ENCODE results near the gene DHX57.

DHX57 gene

GRCh38 chr2:38875576-38876367 lies at the start of gene DHX57, which contains the start of gene MORN2:
Gene DHX57, minus strand, starts transcription at chr2:38875934. Its CDS starts 7,529 bp downstream, at chr2:38868405.
Gene MORN2, plus strand, starts transcription at chr2:38875976.
- intact Hi-C loops (cut with DNase I) = no loop called here

DNA sequence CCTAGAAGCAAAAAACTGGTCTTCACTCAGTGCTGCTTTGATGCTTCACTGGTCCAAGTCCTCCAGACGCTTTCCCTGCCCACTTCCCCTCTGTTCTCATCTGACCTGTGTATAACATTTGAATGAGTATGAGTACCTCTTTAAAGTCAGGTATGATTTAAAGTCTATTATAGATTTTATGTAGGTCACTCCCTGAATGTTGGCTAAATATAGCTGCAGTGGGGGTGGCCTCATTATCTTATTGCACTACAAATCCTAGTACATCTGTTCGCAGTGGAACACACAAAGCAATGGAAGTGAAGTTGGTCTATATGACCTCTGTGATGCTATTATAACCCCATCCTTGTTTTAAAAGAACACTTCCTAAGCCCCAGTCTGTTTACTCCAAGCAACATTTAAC lies 47.2 kb upstream of the DHX57 start:
- DNase-seq = peak in 25 of 42 donors; percentile 2 to 75 (median 38)
- intact Hi-C loops (cut with DNase I) = no loop called here

More at GRCh38 chr2:38875576-38876367, at the start of gene DHX57, which contains the start of gene MORN2:
- peak; percentile 80 to 96 (median 92) for DNase-seq

DNA sequence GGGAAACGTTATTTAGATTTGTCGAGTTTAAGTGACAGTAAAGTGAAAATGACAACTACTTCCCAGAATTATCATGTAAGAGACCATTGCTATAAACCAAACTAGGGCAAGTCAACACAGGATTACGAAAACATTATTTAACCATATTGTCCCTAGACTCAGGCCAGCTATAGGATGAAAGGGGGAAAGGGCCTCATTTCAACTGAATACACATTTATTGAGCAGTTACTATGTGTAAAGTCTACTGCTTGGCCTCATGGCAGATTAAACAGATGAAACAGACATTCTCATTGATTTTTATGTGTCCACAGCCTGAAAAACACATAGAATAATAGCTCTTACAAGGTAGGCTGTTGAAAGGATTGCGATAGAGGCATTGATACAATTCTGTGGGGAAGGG lies 46.7 kb upstream of the DHX57 start:
- DNase-seq = no peak
- intact Hi-C loops (cut with DNase I) = no loop called here

DNA sequence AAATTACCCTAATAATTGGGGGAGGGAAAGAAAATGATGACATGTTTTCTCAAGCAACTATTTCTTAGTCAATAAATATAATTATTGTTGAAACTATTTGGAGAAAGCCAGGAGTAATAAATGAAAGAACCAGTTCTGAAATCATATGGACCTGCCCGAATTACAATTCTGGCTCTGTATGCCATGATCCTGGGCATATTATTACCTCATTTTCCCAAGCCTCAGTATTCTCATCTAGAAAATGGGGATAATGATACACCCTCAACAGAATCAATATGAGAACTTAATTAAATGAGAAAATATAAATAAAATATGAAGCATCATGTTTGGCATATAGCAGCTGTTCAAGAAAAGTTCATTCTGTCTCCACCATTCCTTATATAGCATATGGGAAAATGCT lies 36.9 kb upstream of the DHX57 start:
- intact Hi-C loops (cut with DNase I) = no loop called here
- no peak for DNase-seq

GRCh38 chr2:38911191-38911590 lies 35.5 kb upstream of the DHX57 start:
- DNase-seq = no peak
- intact Hi-C loops (cut with DNase I) = no loop called here

DNA sequence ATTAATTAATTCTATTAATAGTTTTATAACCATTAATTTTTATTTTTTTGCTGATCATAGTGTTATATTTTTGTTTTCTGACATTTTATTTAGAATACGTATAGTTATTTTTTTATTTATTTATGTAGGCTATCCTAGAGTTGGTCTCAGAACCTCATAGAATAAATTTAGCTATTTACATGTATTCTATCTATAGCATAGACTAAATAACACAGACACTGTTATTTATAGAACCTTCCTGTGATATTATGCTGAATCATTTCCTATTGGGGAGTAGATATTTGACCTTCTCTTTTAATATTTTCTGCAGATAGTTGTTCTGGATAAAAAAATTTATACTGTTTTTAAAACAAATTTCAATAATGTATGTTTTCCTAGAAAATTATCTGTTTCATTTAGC lies 34.1 kb upstream of the DHX57 start:
- DNase-seq = no peak
- intact Hi-C loops (cut with DNase I) = no loop called here

DNA sequence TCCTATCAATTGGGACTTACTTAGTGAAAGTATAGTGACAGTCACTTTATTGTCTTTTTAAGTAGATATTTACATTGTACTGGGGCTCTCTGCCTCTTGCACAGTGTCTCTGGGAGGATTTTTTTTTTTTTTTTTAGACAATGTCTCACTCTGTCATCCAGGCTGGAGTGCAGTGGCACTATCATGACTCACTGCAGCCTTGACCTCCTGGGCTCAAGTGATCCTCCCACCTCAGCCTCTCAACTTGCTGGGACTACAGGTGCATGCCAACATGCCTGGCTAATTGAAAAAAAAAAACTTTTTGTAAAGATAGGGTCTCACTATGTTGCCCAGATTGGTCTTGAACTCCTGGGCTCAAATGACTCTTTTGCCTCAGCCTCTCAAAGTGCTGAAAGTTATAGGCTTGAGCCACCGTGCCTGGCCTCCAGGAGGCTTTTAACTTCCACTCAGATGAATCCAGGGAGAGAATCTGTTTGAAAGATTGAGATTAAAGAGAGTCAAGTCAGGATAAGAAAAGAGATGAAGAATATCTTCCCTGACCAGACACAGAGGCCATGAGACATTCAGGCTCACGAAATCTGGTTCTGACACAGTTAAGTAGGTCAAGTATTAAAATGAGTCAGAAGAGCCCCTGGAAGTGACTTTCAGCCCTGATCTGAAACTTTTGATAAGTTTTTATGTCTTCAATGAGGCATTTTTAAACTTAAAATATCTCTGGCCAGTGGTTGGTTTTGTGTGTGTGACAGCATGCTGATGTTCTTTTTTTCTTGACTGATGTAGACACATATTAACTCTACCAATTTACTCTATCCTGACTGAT lies 32.2 kb upstream of the DHX57 start:
- intact Hi-C loops (cut with DNase I) = no loop called here
- DNase-seq = no peak

GRCh38 chr2:38907242-38907641 lies 31.5 kb upstream of the DHX57 start:
- no peak for DNase-seq
- intact Hi-C loops (cut with DNase I) = no loop called here

DNA sequence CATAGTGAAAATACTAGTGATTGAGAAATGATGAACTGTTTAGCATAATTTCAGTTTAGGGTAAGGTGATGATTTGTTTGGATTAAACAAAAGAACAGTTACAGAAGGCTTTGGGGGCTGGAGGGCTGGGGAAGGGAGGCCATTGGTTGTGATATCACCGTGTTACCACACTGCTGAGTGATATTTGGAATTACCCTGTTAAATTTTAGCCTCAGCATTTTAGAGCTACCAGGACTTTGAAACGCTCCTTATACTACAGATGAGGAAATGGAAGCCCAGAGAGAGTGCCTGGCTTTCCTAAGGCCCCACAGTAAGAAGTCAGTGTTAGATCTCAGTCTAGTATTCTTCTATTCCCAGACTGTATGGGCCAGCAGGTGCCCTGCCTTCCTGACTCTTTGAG lies 29.5 kb upstream of the DHX57 start:
- intact Hi-C loops (cut with DNase I) = no loop called here

GRCh38 chr2:38900726-38901125 lies 25.0 kb upstream of the DHX57 start:
- intact Hi-C loops (cut with DNase I) = no loop called here
- DNase-seq = no peak

More for the DNA sequence above, 29.5 kb upstream of the DHX57 start:
- no peak for DNase-seq

GRCh38 chr2:38898256-38898655 lies 22.5 kb upstream of the DHX57 start:
- no peak for DNase-seq
- intact Hi-C loops (cut with DNase I) = no loop called here

DNA sequence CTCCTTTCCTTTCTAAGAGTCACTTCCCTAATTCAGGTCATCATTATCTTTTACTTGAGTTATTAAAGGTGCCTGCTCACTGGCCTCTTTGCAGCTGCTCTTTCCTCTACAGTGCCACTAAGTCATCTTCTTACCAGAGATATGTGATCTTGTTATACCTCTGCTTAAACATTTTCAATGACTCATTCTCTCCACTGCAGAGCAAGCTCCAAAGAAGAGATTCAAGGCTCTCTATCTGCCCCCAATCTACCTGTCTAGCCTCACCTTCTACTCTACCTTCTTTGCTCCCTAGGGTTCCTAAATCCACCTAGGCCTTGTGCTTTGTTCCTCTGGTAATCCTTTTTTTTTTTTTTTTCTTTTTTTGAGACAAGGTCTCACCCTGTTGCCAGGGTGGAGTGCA lies 17.1 kb upstream of the DHX57 start:
- intact Hi-C loops (cut with DNase I) = no loop called here
- no peak for DNase-seq

GRCh38 chr2:38889575-38889974 lies 13.8 kb upstream of the DHX57 start, which contains the start of gene ARHGEF33:
Gene ARHGEF33, plus strand, starts transcription at chr2:38889875. Its CDS starts 29,573 bp downstream, at chr2:38919448.
- intact Hi-C loops (cut with DNase I) = no loop called here

GRCh38 chr2:38889045-38889444 lies 13.3 kb upstream of the DHX57 start:
- DNase-seq = no peak
- intact Hi-C loops (cut with DNase I) = no loop called here

More at GRCh38 chr2:38889575-38889974, 13.8 kb upstream of the DHX57 start, which contains the start of gene ARHGEF33:
- DNase-seq = no peak

DNA sequence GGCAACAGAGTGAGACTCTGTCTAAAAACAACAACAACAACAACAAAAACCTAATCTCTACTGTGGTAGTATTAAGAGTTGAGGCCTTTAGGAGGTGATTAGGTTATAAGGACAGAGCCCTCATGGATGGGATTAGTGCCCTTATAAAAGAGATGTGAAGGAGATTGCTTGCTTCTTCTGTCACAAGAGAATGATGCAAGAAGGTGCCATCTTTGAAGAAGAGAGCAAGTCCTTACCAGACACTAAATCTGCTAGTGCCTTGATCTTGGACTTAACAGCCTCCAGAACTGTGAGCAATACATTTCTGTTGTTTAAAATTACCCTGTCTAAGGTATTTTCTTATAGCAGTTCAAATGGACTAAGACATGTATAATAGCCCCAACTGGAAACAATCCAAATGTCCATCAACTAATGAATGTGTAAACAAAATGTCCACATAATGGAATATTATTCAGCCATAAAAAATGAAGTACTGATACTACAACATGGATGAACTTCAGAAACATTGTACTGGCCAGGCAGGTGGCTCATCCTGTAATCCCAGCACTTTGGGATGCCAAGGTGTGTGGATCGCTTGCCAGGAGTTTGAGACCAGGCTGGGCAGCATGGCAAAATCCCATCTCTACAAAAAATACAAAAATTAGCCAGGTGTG lies 12.3 kb upstream of the DHX57 start:
- DNase-seq = no peak
- intact Hi-C loops (cut with DNase I) = no loop called here

GRCh38 chr2:38887347-38887746 lies 11.6 kb upstream of the DHX57 start:
- intact Hi-C loops (cut with DNase I) = no loop called here

DNA sequence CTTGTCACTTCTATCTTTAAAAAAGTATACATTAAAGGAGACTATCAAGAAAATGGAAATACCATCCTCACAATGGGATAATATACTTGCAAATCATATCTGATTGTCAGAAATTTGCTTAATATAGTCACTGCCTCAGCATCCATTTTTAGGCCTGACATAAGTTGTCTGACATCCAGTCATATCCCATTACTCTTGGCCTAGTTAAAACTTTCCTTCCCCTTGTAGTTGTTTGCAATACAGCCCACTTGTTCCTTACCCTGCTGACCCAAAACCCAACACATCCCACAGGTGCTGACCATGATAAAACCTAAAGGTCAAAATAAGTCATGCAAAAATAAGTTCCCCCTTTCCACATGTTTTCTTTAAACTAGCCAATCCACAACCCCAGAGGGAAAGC lies 10.3 kb upstream of the DHX57 start:
- intact Hi-C loops (cut with DNase I) = no loop called here
- no peak for DNase-seq

More at GRCh38 chr2:38887347-38887746, 11.6 kb upstream of the DHX57 start:
- no peak for DNase-seq

- DNase-seq = peak in 1 of 42 donors; percentile 5
- intact Hi-C loops (cut with DNase I) = no loop called here
Measured at GRCh38 chr2:38876407-38876806, 673 bp upstream of the DHX57 start.

- intact Hi-C loops (cut with DNase I) = no loop called here
- no peak for DNase-seq
Measured at GRCh38 chr2:38875227-38875575, 533 bp downstream of the DHX57 start.

- DNase-seq = no peak
- intact Hi-C loops (cut with DNase I) = no loop called here
Measured at GRCh38 chr2:38873763-38874162, 2.0 kb downstream of the DHX57 start.

Measured in head of caudate nucleus (tissue), 42 donors.